Mucosa of descending colon (tissue), 3 donors: ENCODE results near the gene ADGRG6. TPM values are rescaled to one million over a fixed set of nuclear protein-coding genes. Genes with fewer than 3 reads are reported as not detected.

ENCODE experiments used
- ATAC-seq: fragments of 200-7000 bp; cut with Tn5 transposase; one replicate; pipeline ENCODE4 v1.9.1; 2020; ENCODE audit warnings: mild to moderate bottlenecking, moderate library complexity
- DNase-seq, 3 donors: peaks; one replicate each; pipeline ENCODE4 v3.0.0-alpha.2; 2020
- H3K36me3 ChIP-seq: fragments of 200-600 bp; one replicate; pipeline ENCODE4 v1.8.0; 2021; ENCODE audit warnings: low read depth, mild to moderate bottlenecking
- H3K4me1 ChIP-seq: fragments of 200-600 bp; one replicate; pipeline ENCODE4 v1.8.0; 2021; ENCODE audit warnings: low read depth, mild to moderate bottlenecking
- H3K4me3 ChIP-seq: fragments of 200-600 bp; one replicate; pipeline ENCODE4 v1.8.0; 2021; ENCODE audit warnings: mild to moderate bottlenecking
- H3K9me3 ChIP-seq: fragments of 200-600 bp; one replicate; pipeline ENCODE4 v1.8.0; 2021; ENCODE audit warnings: mild to moderate bottlenecking
- CTCF ChIP-seq: fragments of 200-600 bp; IDR thresholded peaks from one replicate; pipeline ENCODE4 v1.8.0; 2022; ENCODE audit warnings: antibody characterized with exemption, mild to moderate bottlenecking
- intact Hi-C, 2 donors: fragments of 100-400 bp; cut with DNase I in 1 of 2; cut with micrococcal nuclease in 1 of 2; formaldehyde crosslinking; loops; one replicate each; pipeline versions ENCODE4 v1.11.0 to v1.11.1; 2022; cut with DNase I, micrococcal nuclease
- total RNA-seq, 3 donors: library from RNA; stranded (reverse); fragmentation: NEBNext Ultra II Directional in 2 of 3; extraction: Animal tissue kit (Norgen Biotek cat#: 25700) in 2 of 3; gene quantifications; one replicate each; pipeline versions ENCODE4 v1.2.1 to v1.2.4, GENCODE V29; 2021 to 2023
- donor health status: DM: no; HTN: no; CAD: no; lungs with moderate emphysema.
- donor health status: DM: no; HTN: no; CAD: no.
- donor health status: DM: no; HTN: yes; CAD: no.

ADGRG6 gene
- total RNA-seq, 3 donors from 2014 or later, result 14.1 to 17.6 (median 17.1) TPM

GRCh38 chr6:142349215-142349823 is 47.5 kb downstream of the ADGRG6 start:
- no peaks in the 10 kb centered on the region for H3K4me1 ChIP-seq
- no peaks in the 10 kb centered on the region for H3K9me3 ChIP-seq
- no peaks in the 10 kb centered on the region for H3K36me3 ChIP-seq
- ATAC-seq, result no peak
- intact Hi-C loops, result no loop called here
- no peak overlapping the region for H3K4me3 ChIP-seq
- TF ChIP-seq CTCF, result no peak
- no peak for DNase-seq

GRCh38 chr6:142350309-142350708 is 48.5 kb downstream of the ADGRG6 start:
- DNase-seq, result no peak
- intact Hi-C loops, result no loop called here
- H3K9me3 ChIP-seq, result no peaks in the 10 kb centered on the region
- TF ChIP-seq CTCF, result no peak
- no peak for ATAC-seq
- no peak overlapping the region for H3K4me3 ChIP-seq
- no peaks in the 10 kb centered on the region for H3K4me1 ChIP-seq
- no peaks in the 10 kb centered on the region for H3K36me3 ChIP-seq

GRCh38 chr6:142353690-142354089 is 51.9 kb downstream of the ADGRG6 start:
- no peak for ATAC-seq
- no peak overlapping the region for H3K4me3 ChIP-seq
- TF ChIP-seq CTCF, result no peak

GRCh38 chr6:142354650-142355049 is 52.8 kb downstream of the ADGRG6 start:
- intact Hi-C loops, result no loop called here
- no peak for TF ChIP-seq CTCF
- no peak for ATAC-seq
- no peak overlapping the region for H3K4me3 ChIP-seq
- DNase-seq, result no peak
- H3K9me3 ChIP-seq, result no peaks in the 10 kb centered on the region
- H3K4me1 ChIP-seq, result no peaks in the 10 kb centered on the region
- H3K36me3 ChIP-seq, result no peaks in the 10 kb centered on the region

More at GRCh38 chr6:142353690-142354089, 51.9 kb downstream of the ADGRG6 start:
- intact Hi-C loops, result no loop called here
- no peaks in the 10 kb centered on the region for H3K4me1 ChIP-seq
- DNase-seq, result no peak
- H3K9me3 ChIP-seq, result no peaks in the 10 kb centered on the region
- no peaks in the 10 kb centered on the region for H3K36me3 ChIP-seq

GRCh38 chr6:142355520-142356174 is 53.8 kb downstream of the ADGRG6 start:
- ATAC-seq (no peak), DNase-seq (no peak)
- no peak for TF ChIP-seq CTCF
- Histone ChIP-seq H3K4me3 (no peak overlapping the region), H3K36me3 (no peaks in the 10 kb centered on the region), H3K4me1 (no peaks in the 10 kb centered on the region), H3K9me3 (no peaks in the 10 kb centered on the region)
- intact Hi-C loops, result no loop called here
